Small intestine (tissue), 7 donors: ENCODE measurements around the gene COA6. TPM values are rescaled to one million over a fixed set of nuclear protein-coding genes. Genes with fewer than 3 reads are reported as not detected.

Experiments used
- DNase-seq, 2 donors: peaks; one replicate each; pipeline versions ENCODE4 v3.0.0 to v3.0.0-alpha.2; 2013
- FAIRE-seq: peaks from 2 replicates; lab custom pipeline; 2012; peaks lifted over from hg19 to GRCh38; lab: Jason Lieb, UNC
- H3K27ac ChIP-seq, 3 donors: one replicate each; pipeline ENCODE4 v1.5.1; 2013; ENCODE audit warnings: low read length in 2 of 3, mild to moderate bottlenecking in 2 of 3, control low read depth in 1 of 3, inconsistent platforms in 1 of 3, low read depth in 1 of 3, moderate library complexity in 1 of 3
- H3K27me3 ChIP-seq, 3 donors: one replicate each; pipeline ENCODE4 v1.6.1; 2013; ENCODE audit warnings: low read length in 3 of 3, inconsistent platforms in 1 of 3; ENCODE audit not compliant: control insufficient read depth in 3 of 3, insufficient read depth in 3 of 3
- H3K36me3 ChIP-seq, 3 donors: one replicate each; pipeline ENCODE4 v1.6.1; 2013; ENCODE audit warnings: low read length in 3 of 3, inconsistent platforms in 1 of 3, low read depth in 1 of 3, mild to moderate bottlenecking in 1 of 3, moderate library complexity in 1 of 3; ENCODE audit not compliant: control insufficient read depth in 3 of 3, insufficient read depth in 2 of 3
- H3K4me1 ChIP-seq, 3 donors: one replicate each; pipeline ENCODE4 v1.6.1; 2013; ENCODE audit warnings: low read length in 2 of 3, inconsistent platforms in 1 of 3, low read depth in 1 of 3, mild to moderate bottlenecking in 1 of 3, moderate library complexity in 1 of 3; ENCODE audit not compliant: control insufficient read depth in 3 of 3, insufficient read depth in 2 of 3
- H3K4me3 ChIP-seq, 3 donors: one replicate each; pipeline ENCODE4 v1.5.1; 2013; ENCODE audit warnings: low read length in 3 of 3, control low read depth in 1 of 3, inconsistent platforms in 1 of 3, low read depth in 1 of 3, mild to moderate bottlenecking in 1 of 3, moderate library complexity in 1 of 3
- H3K9me3 ChIP-seq, 2 donors: one replicate each; pipeline ENCODE4 v1.6.1; 2013; ENCODE audit warnings: low read depth in 1 of 2, low read length in 1 of 2; ENCODE audit not compliant: control insufficient read depth in 2 of 2, insufficient read depth in 1 of 2
- WGBS, 3 donors: extraction: QIAGEN DNeasy Blood & Tissue Kit; methylation state at CpG; one replicate each; pipeline ENCODE4 v1.1.7; 2013; 5-methylcytosine and 5-hydroxymethylcytosine counted together
- polyA plus RNA-seq, 4 donors: library from polyadenylated mRNA; stranded (reverse) in 3 of 4; unstranded in 1 of 4; fragments of 200-250 nt in 3 of 4; fragments of 120-200 nt in 1 of 4; gene quantifications; one replicate each; pipeline versions ENCODE4 v1.2.1 to v1.2.3, GENCODE V29; 2013
- donor health status: healthy with polysubstance abuse.
- donor health status: control.
- donor health status: control.
- donor health status: Bipolar disorder and iron deficiency.
- donor health status: healthy.

The COA6 gene
- polyA plus RNA-seq, 4 donors = 45.4 to 154 (median 88.8) TPM

GRCh38 chr1:234331507-234331906 lies 41.7 kb upstream of the COA6 start:
- FAIRE-seq (no peak), DNase-seq (no peak)
- Histone ChIP-seq H3K27ac (no peak overlapping the region), H3K36me3 (no peaks in the 10 kb centered on the region), H3K27me3 (peaks cover 0 to 2% (median under 1%) of the 10 kb centered on the region in 3 donors), H3K4me3 (no peak overlapping the region), H3K9me3 (no peaks in the 10 kb centered on the region), H3K4me1 (peaks cover 0 to 1% (median 0%) of the 10 kb centered on the region in 3 donors)
- WGBS, 3 donors = 77 to 93% (median 77%) methylated on average over 2 of the region's 2 CpGs

- WGBS, 3 donors = 76 to 84% (median 80%) methylated on average over 2 of the region's 2 CpGs
- no peak overlapping the region for H3K27ac ChIP-seq
- no peaks in the 10 kb centered on the region for H3K4me1 ChIP-seq
These were observed 36.9 kb upstream of the COA6 start for GRCh38 chr1:234336359-234336758.

GRCh38 chr1:234337233-234337632 lies 36.0 kb upstream of the COA6 start:
- H3K36me3 ChIP-seq = no peaks in the 10 kb centered on the region
- no peaks in the 10 kb centered on the region for H3K27me3 ChIP-seq
- 91 to 100% (median 92%) methylated on average over 1 of the region's 1 CpG for WGBS, 3 donors
- FAIRE-seq (no peak), DNase-seq (no peak)
- peaks cover 0 to 2% of the 10 kb centered on the region in 2 donors for H3K9me3 ChIP-seq
- no peak overlapping the region for H3K27ac ChIP-seq
- H3K4me1 ChIP-seq = no peaks in the 10 kb centered on the region
- no peak overlapping the region for H3K4me3 ChIP-seq

More at GRCh38 chr1:234336359-234336758, 36.9 kb upstream of the COA6 start:
- no peak for DNase-seq
- H3K36me3 ChIP-seq = no peaks in the 10 kb centered on the region
- peaks cover 0 to 2% of the 10 kb centered on the region in 2 donors for H3K9me3 ChIP-seq
- no peak for FAIRE-seq
- H3K4me3 ChIP-seq = no peak overlapping the region
- no peaks in the 10 kb centered on the region for H3K27me3 ChIP-seq

DNA sequence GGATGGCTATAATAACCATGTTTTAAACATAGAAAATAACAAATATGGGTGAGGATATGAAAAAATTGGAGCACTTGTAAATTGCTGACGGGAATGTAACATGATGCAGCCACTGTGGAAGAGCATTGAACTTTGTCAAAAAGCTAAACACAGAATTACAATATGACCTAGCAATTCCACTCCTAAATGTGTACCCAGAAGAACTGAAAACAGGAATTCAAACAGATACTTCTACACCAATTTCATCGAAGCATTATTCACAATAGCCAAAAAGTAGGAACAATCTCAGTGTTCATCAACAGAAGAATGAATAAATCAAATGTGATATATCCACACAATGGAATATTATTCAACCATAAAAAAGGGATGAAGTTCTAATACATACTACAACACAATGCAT lies 32.7 kb upstream of the COA6 start:
- Histone ChIP-seq H3K9me3 (peaks cover 0 to 6% of the 10 kb centered on the region in 2 donors), H3K36me3 (no peaks in the 10 kb centered on the region), H3K27me3 (no peaks in the 10 kb centered on the region), H3K4me3 (no peak overlapping the region), H3K27ac (no peak overlapping the region), H3K4me1 (no peaks in the 10 kb centered on the region)
- WGBS, 3 donors = 92 to 98% (median 93%) methylated on average over 2 of the region's 2 CpGs
- no peak for DNase-seq
- FAIRE-seq = no peak

GRCh38 chr1:234342774-234343173 lies 30.5 kb upstream of the COA6 start:
- Histone ChIP-seq H3K9me3 (peaks cover 0 to 8% of the 10 kb centered on the region in 2 donors), H3K27ac (no peak overlapping the region), H3K36me3 (no peaks in the 10 kb centered on the region), H3K27me3 (no peaks in the 10 kb centered on the region), H3K4me3 (no peak overlapping the region), H3K4me1 (no peaks in the 10 kb centered on the region)
- no peak for FAIRE-seq
- no peak for DNase-seq
- WGBS, 3 donors = 73 to 77% (median 76%) methylated on average over 5 of the region's 5 CpGs

GRCh38 chr1:234345237-234345636 lies 28.0 kb upstream of the COA6 start:
- peaks cover 0 to 6% of the 10 kb centered on the region in 2 donors for H3K9me3 ChIP-seq
- H3K4me3 ChIP-seq = no peak overlapping the region
- H3K27me3 ChIP-seq = peaks cover 0 to 4% (median 4%) of the 10 kb centered on the region in 3 donors
- no peak overlapping the region for H3K27ac ChIP-seq
- no peaks in the 10 kb centered on the region for H3K36me3 ChIP-seq
- FAIRE-seq = no peak
- H3K4me1 ChIP-seq = no peaks in the 10 kb centered on the region
- no peak for DNase-seq
- 86 to 100% (median 94%) methylated on average over 1 of the region's 1 CpG for WGBS, 3 donors

- WGBS, 3 donors = 48 to 59% (median 57%) methylated on average over 4 of the region's 4 CpGs
- Histone ChIP-seq H3K9me3 (peaks cover 0 to 6% of the 10 kb centered on the region in 2 donors), H3K27ac (no peak overlapping the region), H3K27me3 (peaks cover 0 to 4% (median 4%) of the 10 kb centered on the region in 3 donors), H3K36me3 (no peaks in the 10 kb centered on the region), H3K4me1 (no peaks in the 10 kb centered on the region), H3K4me3 (no peak overlapping the region)
- no peak for FAIRE-seq
- no peak for DNase-seq
These were observed 24.3 kb upstream of the COA6 start for GRCh38 chr1:234348964-234349363.

DNA sequence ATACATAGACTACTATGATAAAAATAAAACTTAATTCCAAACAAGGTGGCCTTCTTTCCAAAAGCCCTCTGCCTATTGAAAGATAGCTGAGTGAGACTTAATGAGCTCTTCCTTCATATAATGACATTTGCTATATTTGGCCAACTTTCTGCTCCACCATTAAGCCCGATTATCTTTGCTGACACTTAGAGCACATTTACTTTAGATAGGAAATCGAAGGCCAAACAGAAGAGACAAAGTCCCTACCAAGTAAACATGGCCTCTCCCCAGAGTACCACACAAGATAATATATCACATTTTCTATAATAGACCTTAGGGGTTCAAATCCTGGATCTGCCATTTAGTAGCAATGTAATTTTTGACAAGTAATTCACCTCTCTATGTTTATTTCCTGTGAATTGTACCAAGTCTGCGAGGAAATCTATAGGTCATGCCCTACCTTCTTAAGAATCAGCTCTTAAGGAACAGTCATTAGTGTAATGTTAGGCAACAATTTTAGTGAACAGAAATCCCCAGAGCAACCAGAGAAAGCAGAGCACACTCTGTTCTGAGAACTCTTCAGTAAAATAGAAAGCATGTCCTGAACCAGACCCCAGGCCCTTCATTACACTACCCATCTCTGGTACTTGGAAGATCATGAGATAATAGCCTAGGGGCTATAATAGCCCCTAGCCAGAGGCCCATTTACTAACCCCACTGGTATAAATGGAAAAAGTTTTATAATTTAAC lies 17.3 kb upstream of the COA6 start:
- H3K27ac ChIP-seq = peak overlapping the region in 1 of 3 donors; percentile 17
- WGBS, 3 donors = 36 to 58% (median 49%) methylated on average over 3 of the region's 3 CpGs
- FAIRE-seq = no peak

More for the DNA sequence above, 17.3 kb upstream of the COA6 start:
- no peaks in the 10 kb centered on the region for H3K27me3 ChIP-seq
- peak overlapping the region in 1 of 3 donors; percentile 50 for H3K4me3 ChIP-seq
- H3K9me3 ChIP-seq = no peaks in the 10 kb centered on the region
- H3K36me3 ChIP-seq = no peaks in the 10 kb centered on the region
- H3K4me1 ChIP-seq = no peaks in the 10 kb centered on the region
- peak; percentile 5 to 17 for DNase-seq
